Endothelial cell of hepatic sinusoid (primary cell): Measurements from ENCODE around the gene KRTAP9-1.
"Not testable (repeated sequence)": the region's sequence is repeated elsewhere in the genome, so short reads cannot be mapped to it uniquely, and the experiment has no call there.

Experiments used
- in situ Hi-C: cut with HindIII; loops from 2 replicates; pipeline ENCODE4 v1.10.0; 2017; ENCODE audit warnings: low sequenced_read_pairs

KRTAP9-1 gene

GRCh38 chr17:41189837-41190318, at the start of gene KRTAP9-1:
Gene KRTAP9-1, plus strand, starts transcription at chr17:41189887. Its CDS starts 0 bp downstream, at chr17:41189887.
- in situ Hi-C loops, result not testable (repeated sequence)

GRCh38 chr17:41140360-41141131, 49.1 kb upstream of the KRTAP9-1 start, which contains the start of gene KRTAP4-6:
Gene KRTAP4-6, minus strand, starts transcription at chr17:41140544. Its CDS starts 57 bp downstream, at chr17:41140487.
- in situ Hi-C loops, result no loop called here

GRCh38 chr17:41141361-41141760, 48.3 kb upstream of the KRTAP9-1 start:
- in situ Hi-C loops, result no loop called here

- in situ Hi-C loops, result no loop called here
Observed at GRCh38 chr17:41144846-41145245, 44.8 kb upstream of the KRTAP9-1 start.

- in situ Hi-C loops, result no loop called here
Observed at GRCh38 chr17:41145261-41145660, 44.4 kb upstream of the KRTAP9-1 start.

GRCh38 chr17:41147531-41148204, 42.0 kb upstream of the KRTAP9-1 start:
- in situ Hi-C loops, result no loop called here

- in situ Hi-C loops, result not testable (repeated sequence)
Observed at GRCh38 chr17:41148971-41149651, 40.6 kb upstream of the KRTAP9-1 start.

- in situ Hi-C loops, result no loop called here
Observed at GRCh38 chr17:41149652-41149985, 40.1 kb upstream of the KRTAP9-1 start, which contains the start of gene KRTAP4-5. Gene KRTAP4-5, minus strand, starts transcription at chr17:41149825. Its CDS starts 58 bp downstream, at chr17:41149767.

GRCh38 chr17:41150026-41150425, 39.7 kb upstream of the KRTAP9-1 start:
- in situ Hi-C loops, result no loop called here

- in situ Hi-C loops, result no loop called here
Observed at GRCh38 chr17:41151525-41151924, 38.2 kb upstream of the KRTAP9-1 start.

GRCh38 chr17:41153856-41154255, 35.8 kb upstream of the KRTAP9-1 start:
- in situ Hi-C loops, result no loop called here

GRCh38 chr17:41160190-41160589, 29.5 kb upstream of the KRTAP9-1 start:
- in situ Hi-C loops, result not testable (repeated sequence)

GRCh38 chr17:41160648-41161047, 29.0 kb upstream of the KRTAP9-1 start, which contains the start of gene KRTAP4-4:
Gene KRTAP4-4, minus strand, starts transcription at chr17:41160748. Its CDS starts 57 bp downstream, at chr17:41160691.
- in situ Hi-C loops, result no loop called here

- in situ Hi-C loops, result no loop called here
Observed at GRCh38 chr17:41163828-41164227, 25.9 kb upstream of the KRTAP9-1 start.

- in situ Hi-C loops, result no loop called here
Observed at GRCh38 chr17:41167561-41167960, 22.1 kb upstream of the KRTAP9-1 start.

GRCh38 chr17:41168121-41168520, 21.6 kb upstream of the KRTAP9-1 start, which contains the start of gene KRTAP4-3:
Gene KRTAP4-3, minus strand, starts transcription at chr17:41168221. Its CDS starts 49 bp downstream, at chr17:41168172.
- in situ Hi-C loops, result no loop called here

- in situ Hi-C loops, result no loop called here
Observed at GRCh38 chr17:41171886-41172285, 17.8 kb upstream of the KRTAP9-1 start.

GRCh38 chr17:41176744-41177387, 12.8 kb upstream of the KRTAP9-1 start:
- in situ Hi-C loops, result no loop called here

- in situ Hi-C loops, result no loop called here
Observed at GRCh38 chr17:41177727-41178271, 11.9 kb upstream of the KRTAP9-1 start, which contains the start of gene KRTAP4-2. Gene KRTAP4-2, minus strand, starts transcription at chr17:41178221. Its CDS starts 57 bp downstream, at chr17:41178164.

GRCh38 chr17:41178341-41178740, 11.3 kb upstream of the KRTAP9-1 start:
- in situ Hi-C loops, result no loop called here
